Omental fat pad (tissue), 4 donors: ENCODE measurements around the gene DDI2. TPM values are rescaled to one million over a fixed set of nuclear protein-coding genes. Genes with fewer than 3 reads are reported as not detected.

Source experiments
- ATAC-seq: fragments of 150-250 bp; one replicate; pipeline ENCODE4 v1.9.1; 2016; ENCODE audit warnings: mild to moderate bottlenecking, moderate library complexity; ENCODE audit not compliant: low FRiP score
- DNase-seq: peaks from one replicate; pipeline ENCODE4 v3.0.0-alpha.2; 2019; ENCODE audit warnings: low spot score
- CTCF ChIP-seq, 3 donors: fragments of 450-650 bp; IDR thresholded peaks; one replicate each; pipeline ENCODE4 v1.5.1; 2016 to 2017; ENCODE audit warnings: antibody characterized with exemption in 3 of 3, mild to moderate bottlenecking in 3 of 3, moderate library complexity in 2 of 3
- total RNA-seq, 4 donors: library from RNA; depleted of rRNA; stranded (reverse); fragments of >200 nt; gene quantifications; one replicate each; pipeline ENCODE4 v1.1.0, GENCODE V29; 2016

The DDI2 gene
- total RNA-seq, 4 donors from 2014 or later = 49.3 to 63.2 (median 54.5) TPM

GRCh38 chr1:15684042-15684461 is 66.8 kb downstream of the DDI2 start, which contains the start of gene PLEKHM2:
PLEKHM2 (plus strand) TSS chr1:15684320; CDS start chr1:15684559, 239 bp downstream.
- DNase-seq (no peak), ATAC-seq (no peak)
- no peak for TF ChIP-seq CTCF (IDR thresholded peaks at IDR 0.05)

- ATAC-seq (peak; percentile 29), DNase-seq (no peak)
- no peak for TF ChIP-seq CTCF (IDR thresholded peaks at IDR 0.05)
Observed at GRCh38 chr1:15684468-15685291, 67.4 kb downstream of the DDI2 start.

- no peak for TF ChIP-seq CTCF (IDR thresholded peaks at IDR 0.05)
- DNase-seq (no peak), ATAC-seq (no peak)
Observed at GRCh38 chr1:15685820-15686219, 68.6 kb downstream of the DDI2 start.

- ATAC-seq (no peak), DNase-seq (no peak)
- TF ChIP-seq CTCF (IDR thresholded peaks at IDR 0.05) = no peak
Observed at GRCh38 chr1:15687446-15687845, 70.2 kb downstream of the DDI2 start.

- DNase-seq (no peak), ATAC-seq (no peak)
- no peak for TF ChIP-seq CTCF (IDR thresholded peaks at IDR 0.05)
Observed at GRCh38 chr1:15690317-15690716, 73.1 kb downstream of the DDI2 start.

GRCh38 chr1:15691434-15692032 is 74.3 kb downstream of the DDI2 start:
- no peak for DNase-seq
- no peak for ATAC-seq
- TF ChIP-seq CTCF (IDR thresholded peaks at IDR 0.05) = no peak
